Prostate gland (tissue), 2 donors: ENCODE results near the gene SPDYE2.
"Not testable (repeated sequence)": the region's sequence is repeated elsewhere in the genome, so short reads cannot be mapped to it uniquely, and the experiment has no call there.

Experiments
- POLR2A ChIP-seq: fragments of 450-650 bp; IDR thresholded peaks from one replicate; pipeline ENCODE4 v1.6.1; 2016; ENCODE audit warnings: antibody characterized with exemption, mild to moderate bottlenecking
- POLR2AphosphoS5 ChIP-seq: sonication (generic); formaldehyde crosslinking; IDR thresholded peaks from one replicate; pipeline ENCODE4 v1.6.1; 2017; ENCODE audit warnings: antibody characterized with exemption
- TF ChIP-seq, protein P1 (sequence below), 4 experiments: fragments of 200-600 bp in 2 of 4; fragments of 450-650 bp in 2 of 4; sonication (generic) in 2 of 4; IDR thresholded peaks; 1 replicate in 3 of 4; 2 replicates in 1 of 4; pipeline ENCODE4 v1.5.1; 2016 to 2019; ENCODE audit warnings: antibody characterized with exemption in 4 of 4, mild to moderate bottlenecking in 2 of 4, moderate library complexity in 2 of 4

DNA sequence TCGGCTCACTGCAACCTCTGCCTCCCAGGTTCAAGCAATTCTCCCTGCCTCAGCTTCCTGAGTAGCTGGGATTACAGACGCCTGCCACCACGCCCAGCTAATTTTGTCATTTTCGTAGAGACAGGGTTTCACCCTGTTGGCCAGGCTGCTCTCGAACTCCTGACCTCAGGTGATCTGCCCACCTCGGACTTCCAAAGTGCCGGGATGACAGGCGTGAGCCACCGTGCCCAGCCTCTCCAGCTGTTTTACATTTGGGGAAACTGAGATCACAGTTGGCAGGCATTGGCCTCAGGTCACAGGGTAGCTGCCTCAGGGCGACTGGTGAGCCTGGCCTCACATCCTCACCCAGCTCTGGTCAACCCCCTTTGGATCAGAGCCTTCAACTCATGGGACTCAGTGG lies 58.7 kb downstream of the SPDYE2 start:
- not testable (repeated sequence) for TF ChIP-seq POLR2AphosphoS5, POLR2A
- TF ChIP-seq, protein P1, sequence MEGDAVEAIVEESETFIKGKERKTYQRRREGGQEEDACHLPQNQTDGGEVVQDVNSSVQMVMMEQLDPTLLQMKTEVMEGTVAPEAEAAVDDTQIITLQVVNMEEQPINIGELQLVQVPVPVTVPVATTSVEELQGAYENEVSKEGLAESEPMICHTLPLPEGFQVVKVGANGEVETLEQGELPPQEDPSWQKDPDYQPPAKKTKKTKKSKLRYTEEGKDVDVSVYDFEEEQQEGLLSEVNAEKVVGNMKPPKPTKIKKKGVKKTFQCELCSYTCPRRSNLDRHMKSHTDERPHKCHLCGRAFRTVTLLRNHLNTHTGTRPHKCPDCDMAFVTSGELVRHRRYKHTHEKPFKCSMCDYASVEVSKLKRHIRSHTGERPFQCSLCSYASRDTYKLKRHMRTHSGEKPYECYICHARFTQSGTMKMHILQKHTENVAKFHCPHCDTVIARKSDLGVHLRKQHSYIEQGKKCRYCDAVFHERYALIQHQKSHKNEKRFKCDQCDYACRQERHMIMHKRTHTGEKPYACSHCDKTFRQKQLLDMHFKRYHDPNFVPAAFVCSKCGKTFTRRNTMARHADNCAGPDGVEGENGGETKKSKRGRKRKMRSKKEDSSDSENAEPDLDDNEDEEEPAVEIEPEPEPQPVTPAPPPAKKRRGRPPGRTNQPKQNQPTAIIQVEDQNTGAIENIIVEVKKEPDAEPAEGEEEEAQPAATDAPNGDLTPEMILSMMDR (IDR thresholded peaks at IDR 0.05), result not testable (repeated sequence)
